Activated CD8-positive, alpha-beta memory T cell treated with anti-CD3 and anti-CD28 coated beads for 4 hours (primary cell): ENCODE results near the gene TTLL3.

ENCODE experiments used
- DNase-seq, 2 donors: peaks; one replicate each; pipeline ENCODE4 v3.0.0-alpha.2; 2020; ENCODE audit warnings: low read depth in 2 of 2

The TTLL3 gene

DNA sequence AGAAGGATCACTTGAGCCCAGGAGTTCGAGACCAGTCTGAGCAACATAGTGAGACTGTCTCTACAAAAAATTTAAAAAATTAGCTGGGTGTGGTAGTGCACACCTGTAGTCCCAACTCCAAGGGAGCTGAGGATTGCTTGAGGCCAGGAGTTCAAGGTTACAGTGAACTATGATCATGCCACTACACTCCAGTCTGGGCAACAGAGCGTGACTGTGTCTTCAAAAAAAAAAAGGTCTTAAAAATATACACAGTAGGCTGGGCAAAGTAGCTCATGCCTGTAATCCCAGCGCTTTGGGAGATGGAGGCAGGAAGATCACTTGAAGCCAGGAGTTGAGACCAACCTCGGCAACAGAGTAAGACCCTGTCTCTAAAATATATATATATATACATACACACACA is 29.2 kb upstream of the TTLL3 start:
- DNase-seq: no peak

DNA sequence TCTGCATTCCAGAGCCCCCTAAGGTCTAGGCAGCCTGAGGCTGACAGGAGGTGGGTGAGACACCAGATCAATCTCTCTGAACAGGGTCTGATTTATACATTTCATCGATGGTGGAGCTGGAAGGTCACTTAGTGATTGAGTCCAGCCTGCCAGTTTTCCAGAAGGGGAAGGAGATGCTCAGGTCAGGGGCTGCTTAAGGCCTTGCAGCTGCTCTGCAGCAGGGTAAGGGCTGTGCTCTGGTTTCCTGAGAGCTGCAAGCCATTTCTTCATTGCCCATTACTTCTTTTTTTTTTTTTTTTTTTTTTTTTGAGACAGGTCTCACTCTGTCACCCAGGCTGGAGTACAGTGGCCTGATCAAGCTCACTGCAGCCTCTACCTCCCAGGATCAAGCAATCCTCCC is 28.5 kb upstream of the TTLL3 start:
- no peak for DNase-seq

DNA sequence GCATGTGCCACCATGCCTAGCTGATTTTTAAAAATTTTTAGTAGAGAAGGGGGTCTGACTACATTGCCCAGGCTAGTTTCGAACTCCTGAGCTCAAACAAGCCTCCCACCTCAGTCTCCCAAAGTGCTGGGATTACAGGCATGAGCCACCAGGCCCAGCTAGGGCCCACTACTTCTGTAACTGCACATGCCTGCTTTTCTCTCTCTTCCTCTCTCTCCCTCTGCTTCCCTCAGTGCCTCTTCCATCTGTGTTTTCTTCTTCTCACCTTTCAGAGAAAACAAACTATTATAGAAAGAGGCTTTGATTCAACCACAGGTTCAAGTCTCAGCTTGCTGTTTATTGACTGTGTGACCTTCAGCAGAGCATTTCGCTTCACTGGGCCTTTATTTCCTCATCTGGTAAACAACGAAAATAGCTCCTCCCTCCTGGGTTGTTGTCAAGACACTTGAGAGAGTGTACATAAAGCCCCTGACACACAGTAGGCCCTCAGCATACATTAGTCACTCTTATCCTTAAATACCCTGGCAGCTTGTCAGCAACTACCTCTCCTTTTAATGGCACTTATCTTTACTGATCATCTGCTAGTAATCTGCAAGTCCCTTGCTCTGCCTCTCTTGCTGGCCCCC is 28.0 kb upstream of the TTLL3 start:
- no peak for DNase-seq

DNA sequence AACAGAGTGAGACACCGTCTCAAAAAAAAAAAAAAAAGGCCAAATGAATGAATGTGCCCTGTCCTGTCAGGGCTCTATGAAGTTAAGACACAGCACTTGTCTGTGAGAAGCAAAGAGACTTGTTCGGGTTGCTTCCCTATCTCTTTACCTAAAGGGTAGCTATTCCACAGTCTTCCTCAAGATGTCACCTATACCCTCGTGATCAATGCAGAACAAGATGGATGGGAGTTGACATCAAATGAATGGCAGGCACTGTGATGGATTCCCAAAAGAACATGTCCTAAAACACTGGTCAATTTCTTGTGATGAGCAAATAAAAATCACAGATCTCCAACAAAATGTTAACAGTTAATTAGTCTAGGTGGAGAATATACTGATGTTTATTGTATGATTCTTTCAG is 27.3 kb upstream of the TTLL3 start:
- DNase-seq: no peak

DNA sequence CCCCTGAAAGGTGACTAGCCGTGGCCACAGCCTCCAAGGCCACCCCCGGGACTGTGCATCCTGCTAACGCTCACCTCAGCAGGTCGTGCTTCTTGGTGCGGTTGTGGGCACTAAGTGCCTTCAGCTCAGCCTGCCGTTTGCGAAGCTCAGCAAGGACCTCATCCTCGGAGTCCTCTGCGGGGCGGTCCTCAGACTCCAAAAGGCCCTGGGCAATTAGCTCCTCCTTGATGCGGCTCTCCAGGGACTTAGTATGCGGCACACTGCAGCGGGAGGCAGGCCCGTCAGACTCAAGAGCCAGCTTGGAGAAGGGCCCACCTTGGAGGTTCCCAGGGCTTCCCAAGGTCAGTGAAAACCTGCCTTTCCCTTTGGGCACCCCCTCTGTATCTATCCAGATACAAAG is 26.1 kb upstream of the TTLL3 start:
- no peak for DNase-seq

DNA sequence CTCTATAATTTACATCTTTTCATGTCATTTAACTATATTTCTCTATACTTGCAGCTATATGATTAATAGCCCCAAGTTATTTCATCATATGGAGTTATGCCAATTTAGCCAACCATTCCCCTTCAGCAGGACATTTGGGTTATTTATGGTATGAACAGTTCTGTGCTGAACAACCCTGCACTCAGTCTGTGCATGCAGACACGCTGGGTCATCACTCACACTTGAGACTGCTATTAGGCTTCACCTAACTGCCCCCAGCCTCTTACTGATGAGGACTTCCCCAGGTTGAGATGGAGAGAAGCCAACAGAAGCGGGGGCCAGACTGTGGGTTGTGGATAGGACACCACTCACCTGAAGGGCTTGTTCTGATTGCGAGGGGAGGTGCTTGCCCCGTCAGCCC is 25.1 kb upstream of the TTLL3 start:
- DNase-seq: no peak

DNA sequence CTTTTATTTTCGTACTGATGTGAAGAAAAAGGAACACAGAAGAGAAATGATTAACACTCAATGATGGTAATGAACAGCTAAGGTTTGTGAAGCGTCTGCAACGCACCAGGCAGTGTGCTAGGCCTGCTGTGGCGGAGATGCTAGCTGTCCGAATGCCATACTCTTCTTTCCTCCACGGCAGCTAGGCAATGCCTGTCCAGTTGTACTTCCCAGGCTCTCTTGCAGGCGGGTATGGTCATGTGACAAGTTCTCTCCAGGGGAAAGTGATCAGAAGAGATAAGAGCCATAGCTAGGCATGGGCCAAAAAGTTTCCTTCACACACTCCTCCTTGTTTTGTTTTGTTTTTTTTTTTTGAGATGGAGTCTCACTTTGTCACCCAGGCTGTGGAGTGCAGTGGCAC is 24.5 kb upstream of the TTLL3 start:
- DNase-seq: no peak

DNA sequence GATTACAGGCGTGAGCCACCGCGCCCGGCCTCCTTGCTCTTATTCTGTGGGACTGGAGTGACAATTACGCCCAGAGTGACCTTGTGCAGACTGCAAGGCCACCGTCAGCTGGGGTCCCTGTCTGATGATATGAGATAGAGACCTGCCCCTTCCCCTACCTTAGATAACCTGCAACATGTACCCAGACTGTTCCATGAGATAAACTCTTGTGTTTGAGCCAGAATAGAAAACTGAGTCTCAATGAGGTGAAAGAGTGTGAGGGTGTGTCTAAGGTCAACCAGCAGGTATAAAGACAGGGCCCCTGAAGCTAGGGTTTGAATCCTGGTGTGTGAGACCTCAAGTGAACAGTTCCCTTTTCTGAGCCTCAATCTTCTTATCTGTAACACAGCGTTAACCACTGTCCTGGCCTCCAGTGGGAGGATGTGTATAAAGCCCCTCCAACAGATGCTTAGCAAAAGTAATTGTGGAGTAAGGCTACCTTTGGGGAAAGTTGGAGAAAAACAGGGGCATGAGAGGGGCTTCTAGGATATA is 23.8 kb upstream of the TTLL3 start:
- DNase-seq: no peak

DNA sequence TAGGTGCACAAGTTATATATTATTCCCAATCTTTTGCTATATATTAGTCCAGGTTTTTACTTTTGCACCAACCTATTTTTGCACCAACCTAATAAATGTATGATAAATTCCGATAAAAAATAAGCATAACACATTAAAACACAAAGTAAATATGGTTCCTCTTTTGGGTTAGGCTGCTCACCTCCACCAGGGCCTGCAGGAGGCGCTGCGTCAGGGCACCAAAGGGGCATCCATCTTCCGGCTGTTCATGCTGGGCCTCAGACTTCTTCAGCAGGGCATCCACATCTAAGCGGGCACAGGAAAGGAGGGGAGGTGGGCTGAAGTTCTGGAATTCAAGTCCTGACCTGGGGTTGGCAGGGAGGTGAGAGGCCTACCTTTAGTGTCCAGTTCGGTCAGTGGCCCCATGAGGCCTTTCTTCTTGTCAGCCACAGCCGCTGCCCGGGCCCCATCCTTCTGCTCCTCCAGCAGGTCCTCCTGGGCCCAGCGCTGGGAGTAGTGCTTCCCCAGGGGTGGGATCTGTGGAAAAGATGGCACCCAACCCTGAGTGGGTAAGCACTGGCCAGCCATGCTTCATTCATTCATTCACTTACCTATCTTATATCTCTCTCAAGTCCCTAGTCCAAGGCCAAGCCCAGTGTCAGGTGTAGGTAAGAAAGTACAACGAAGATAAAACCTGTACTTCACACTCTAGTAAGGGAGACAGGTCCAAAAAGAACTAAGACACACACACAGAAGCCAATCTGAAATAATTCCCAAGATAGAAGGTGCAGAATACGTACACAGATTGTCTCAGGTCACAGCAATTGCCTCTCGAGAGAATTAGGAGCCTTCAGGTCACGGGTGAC is 23.0 kb upstream of the TTLL3 start:
- DNase-seq: no peak

DNA sequence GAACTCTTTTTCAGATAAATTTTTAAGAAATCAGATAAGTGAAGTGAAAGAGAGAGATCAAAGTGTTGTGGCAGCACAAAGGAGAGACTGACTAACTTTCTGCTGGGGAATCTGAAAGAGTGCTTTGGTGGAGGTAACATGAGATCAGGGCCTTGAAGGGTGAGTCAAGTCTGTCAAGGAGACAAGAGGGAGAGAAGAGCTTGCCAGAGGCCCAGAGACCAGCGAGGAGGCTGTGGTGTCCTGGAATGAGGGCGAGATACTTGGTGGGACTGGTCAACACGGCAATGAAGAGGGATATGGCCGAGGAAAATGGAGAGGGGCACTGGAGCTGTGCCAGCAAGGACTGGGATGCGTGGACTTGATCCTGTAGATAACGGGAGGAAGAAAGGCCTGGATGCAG is 22.3 kb upstream of the TTLL3 start:
- DNase-seq: no peak

DNA sequence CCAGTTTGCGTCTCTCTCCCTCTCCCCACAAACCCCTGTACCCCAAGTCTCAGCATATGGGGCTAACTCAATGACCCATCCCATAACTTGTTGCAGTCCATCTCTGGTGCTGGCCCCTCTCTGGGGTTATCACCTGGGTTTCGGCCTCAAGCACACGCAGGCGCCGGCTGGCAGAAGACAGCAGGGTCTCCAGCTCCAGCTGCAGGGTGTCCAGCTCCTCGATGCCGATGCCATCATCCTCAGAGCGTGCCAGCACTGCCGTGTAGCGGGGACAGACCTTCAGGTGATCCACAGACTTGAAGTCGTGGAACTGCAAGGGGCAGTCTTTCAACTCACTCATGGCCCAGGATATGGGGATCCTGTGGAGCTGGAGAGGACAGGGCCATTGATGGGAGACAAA is 18.9 kb upstream of the TTLL3 start:
- DNase-seq: no peak

DNA sequence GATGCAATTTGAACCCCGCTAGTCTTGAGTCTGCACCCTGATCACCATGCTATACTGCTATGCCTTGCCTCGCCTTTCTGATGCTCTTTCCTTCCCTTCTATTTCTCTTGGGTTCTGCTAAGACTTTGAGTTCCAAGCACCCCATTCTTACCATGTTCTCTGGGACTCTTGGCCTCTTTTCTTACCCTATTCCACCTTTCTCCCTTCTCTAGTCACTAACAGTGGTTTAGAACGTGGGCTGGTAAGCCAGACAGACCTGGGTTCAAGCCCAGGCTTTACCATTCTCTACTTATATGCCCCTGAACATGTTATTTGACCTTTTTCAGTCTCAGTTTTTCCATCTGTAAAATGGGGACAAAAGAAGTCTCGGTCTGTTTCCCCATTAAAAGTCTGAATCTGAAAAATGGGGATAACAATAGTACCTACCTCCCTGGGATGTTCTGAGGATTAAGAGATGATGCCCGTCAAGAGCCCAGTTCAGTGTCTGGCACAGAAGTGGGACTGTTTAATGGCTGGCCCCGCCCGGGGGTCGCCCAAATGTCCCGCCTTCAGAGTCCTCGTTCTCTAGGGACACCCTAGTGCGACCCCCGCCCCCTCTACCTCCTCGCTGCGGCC is 18.2 kb upstream of the TTLL3 start:
- no peak for DNase-seq

DNA sequence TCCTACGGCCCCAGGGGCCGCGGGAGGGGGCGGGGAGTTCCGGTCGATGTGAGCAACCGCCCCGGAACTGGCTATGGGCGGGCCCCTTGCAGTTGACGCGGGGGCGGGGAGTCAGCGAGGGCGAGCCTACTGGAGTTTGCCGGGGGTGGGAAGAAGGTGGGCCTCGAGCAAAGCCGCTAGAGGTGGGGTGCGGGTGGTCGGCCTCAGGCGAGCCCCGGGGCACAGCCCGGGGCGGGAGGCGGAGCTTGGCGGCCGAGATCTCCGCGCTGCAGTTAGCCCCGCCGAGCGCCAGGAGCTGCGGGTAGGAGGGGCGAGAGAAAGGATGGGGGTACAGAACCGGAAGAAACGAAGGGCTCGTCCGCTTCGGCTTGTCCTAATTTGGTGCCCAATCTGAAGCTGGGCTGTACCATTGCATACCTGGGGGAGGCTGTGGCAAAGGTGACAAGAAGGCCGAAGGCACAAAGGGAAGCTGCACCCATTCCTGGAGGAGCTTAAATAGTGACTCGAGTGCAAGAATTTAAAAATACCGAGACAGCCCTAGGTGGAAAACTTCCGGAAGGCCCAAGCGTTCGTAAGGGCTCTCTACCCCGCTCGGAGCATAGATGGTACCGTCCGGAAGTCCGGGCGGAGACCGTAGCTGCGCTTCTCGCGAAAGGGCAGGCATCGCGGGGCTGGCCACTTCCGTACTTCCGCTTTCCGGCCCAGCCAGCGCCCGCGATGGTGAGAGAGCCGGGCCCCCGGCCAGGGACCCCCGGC is 17.5 kb upstream of the TTLL3 start, which contains the start of the genes ARPC4 and TADA3:
Gene ARPC4, plus strand, starts transcription at position 678 of the 756 bp plus-strand sequence. Its CDS starts 40 bp downstream, at position 718.
Gene TADA3, minus strand, starts transcription at position 69 of the 756 bp plus-strand sequence. CDS start 1,007 bp downstream, outside the sequence.
- DNase-seq: peak; percentile 83 to 91

DNA sequence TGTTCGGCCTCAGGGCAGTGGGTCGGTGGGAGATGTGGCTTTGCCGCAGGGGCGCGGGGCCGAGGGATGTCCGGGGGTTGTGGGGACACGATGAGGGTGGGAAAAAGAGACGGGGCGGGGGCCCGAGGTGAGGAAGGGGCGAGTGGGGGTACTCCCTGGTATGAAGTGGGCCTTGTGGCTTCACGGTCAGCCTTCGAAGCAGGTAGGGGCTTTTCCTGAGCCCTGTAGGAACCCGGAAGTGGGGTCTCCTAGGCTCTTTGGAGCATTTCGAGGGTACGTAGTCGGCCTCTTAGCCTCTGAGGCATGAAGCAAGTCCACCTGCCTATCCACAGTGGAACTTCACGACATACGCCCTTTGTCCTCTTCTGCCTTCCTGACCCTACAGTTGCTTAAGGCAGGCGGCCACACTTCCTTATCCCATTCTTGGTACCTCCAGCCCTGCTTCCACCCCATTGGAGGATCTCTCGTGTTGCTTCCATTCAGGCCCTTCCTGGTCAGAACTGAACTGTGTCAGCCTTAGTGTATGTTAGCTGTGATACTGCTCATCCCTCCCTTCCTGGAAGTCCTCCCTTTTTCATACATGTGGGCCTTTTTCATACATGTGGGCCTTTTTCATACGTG is 16.8 kb upstream of the TTLL3 start:
- DNase-seq: no peak

DNA sequence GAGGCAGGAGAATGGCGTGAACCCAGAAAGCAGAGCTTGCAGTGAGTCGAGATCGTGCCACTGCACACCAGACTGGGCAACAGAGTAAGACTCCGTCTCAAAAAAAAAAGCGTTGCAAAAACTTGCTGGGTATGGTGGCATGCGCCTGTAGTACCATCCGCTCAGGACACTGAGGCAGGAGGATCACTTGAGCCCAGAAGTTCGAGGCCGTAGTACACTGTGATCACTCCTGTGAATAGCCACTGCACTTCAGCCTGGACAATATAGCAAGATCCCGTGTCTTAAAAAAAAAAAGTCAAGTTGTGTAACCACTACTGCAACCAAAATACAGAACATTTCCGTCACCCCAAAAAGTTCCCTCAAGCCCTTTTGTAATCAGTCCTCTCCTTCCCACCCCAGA is 15.7 kb upstream of the TTLL3 start:
- no peak for DNase-seq

DNA sequence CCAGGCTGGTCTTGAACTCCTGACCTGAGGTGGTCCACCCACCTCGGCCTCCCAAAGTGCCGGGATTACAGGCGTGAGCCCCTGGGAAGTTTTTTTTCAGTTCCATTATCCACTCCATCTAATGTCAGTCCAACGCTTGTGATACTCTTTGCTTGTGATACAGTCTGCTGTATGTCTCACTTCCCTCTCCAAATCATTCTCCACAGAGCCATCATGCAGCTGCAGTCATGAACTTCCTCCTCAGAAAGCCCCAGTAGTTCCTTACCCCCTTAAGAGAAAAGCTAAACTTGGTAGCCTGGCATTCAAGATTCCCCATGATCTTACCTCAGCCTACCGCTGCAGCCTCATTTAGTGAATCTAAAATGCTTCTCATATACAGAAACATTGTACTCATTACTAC is 14.9 kb upstream of the TTLL3 start:
- DNase-seq: no peak

DNA sequence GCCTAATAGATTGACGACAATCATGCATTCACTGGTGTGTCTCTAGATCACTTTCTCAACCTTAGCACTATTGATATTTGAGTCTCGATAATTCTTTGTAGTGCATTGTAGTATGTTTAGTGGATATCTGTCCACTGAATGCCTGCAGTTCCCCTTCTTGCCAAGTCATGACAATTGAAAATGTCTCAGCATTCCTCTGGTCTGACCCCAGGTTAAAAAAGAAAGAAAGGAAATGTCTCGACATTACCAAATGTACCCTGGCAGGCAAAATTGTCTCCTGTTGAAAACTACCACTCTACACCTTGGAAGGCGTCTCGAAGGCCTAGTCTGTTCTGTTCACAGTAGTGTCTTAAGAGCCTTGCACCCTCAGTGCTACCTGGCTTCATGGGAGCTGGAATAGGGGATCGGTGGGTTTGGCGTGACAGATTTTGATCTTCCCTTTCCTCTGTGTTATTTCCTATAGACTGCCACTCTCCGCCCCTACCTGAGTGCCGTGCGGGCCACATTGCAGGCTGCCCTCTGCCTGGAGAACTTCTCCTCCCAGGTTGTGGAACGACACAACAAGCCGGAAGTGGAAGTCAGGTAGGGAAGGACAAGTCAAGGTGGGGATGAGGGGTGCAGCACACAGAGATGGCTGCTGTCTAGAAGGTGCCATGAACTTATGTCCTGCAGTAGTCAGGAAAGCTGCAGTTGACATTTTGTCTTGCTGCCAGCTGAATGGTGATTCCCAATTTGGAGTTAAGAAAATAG is 12.7 kb upstream of the TTLL3 start:
- no peak for DNase-seq

DNA sequence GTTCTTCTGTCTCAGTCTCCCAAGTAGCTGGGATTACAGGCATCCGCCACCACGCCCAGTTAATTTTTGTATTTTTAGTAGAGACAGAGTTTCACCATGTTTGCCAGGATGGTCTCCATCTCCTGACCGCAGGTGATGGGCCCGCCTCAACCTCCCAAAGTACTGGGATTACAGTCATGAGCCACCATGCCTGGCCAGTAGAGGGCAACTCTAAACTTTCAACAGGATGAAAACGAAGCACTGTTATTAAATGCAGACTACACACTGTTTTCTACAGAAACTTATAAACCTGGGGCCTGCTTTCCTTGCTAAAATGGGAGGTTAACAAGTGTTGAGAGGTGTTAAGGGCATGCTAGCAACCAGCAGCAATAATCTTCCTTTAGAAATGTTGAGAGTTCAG is 9.5 kb upstream of the TTLL3 start:
- no peak for DNase-seq

DNA sequence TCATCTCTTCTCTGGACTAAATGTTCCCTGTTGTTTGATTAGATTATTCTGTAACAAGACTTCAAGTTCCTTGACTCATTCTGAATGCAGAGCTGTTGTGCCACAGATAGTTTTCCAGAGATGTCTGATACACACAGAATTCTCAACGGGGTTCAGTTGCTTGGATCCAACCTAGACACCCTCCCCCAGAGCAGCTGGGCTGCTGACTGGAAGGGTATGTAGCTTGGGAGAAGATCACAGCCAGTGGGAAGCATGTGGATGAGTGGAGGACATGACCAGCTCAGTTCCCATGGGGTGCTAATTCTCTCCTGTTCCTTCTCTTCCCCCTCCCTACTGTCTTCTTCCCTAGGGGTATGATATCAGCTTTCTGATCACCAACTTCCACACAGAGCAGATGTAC is 6.6 kb upstream of the TTLL3 start:
- no peak for DNase-seq

DNA sequence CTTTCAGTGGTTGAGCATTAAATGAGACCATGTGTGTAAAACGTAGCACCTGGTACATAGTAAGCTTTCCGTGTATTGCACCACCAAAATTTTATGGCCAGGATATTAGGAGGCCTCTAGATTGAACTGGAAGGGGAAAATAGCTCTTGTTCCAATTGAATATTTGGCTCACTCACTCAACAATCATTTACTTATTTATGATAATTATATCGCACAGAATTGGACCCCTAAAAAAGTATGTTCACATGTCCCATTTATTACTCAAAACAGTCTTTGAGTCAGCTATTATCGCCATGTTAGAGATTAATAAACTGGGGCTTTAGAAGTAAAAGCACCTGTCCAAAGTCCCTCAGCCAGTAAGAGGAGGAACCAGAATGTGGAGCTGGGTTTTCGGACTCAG is 5.1 kb upstream of the TTLL3 start:
- no peak for DNase-seq

DNA sequence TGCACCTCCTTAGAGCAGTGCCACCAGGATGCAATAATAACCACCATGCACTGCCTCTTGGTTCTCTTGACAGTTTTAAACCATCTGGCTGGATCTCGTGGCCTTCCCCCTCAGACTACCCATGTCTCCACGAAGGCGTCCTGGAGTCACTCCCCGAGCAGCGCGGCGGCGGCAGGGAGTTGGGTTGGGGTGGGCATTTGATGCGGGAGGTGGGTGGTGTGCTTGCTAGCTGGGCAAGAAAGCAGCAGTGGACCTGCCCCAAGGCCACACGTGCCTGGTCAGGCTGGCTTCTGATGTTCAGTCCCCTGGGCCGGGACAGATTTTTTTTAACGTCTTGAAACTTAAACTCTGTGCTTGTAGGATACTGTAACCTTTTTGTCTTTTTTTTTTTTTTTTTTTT is 3.9 kb upstream of the TTLL3 start:
- no peak for DNase-seq
